Measurements from ENCODE around the gene SUN1. TPM values are rescaled to one million over a fixed set of nuclear protein-coding genes. Genes with fewer than 3 reads are reported as not detected.

SUN1 gene
- total RNA-seq, 2 experiments from 2014 or later = 83.4 to 105 TPM

- H2AFZ ChIP-seq (ENCODE audit: low read length) = no peak overlapping the region
- H3K4me3 ChIP-seq (ENCODE audit: low read depth, low read length, poor library complexity, severe bottlenecking) = no peak overlapping the region
- H3K4me2 ChIP-seq (ENCODE audit: low read length) = no peak overlapping the region
- peaks cover 73% of the 10 kb centered on the region for H3K36me3 ChIP-seq (ENCODE audit: insufficient read depth, low read length)
- POLR2A ChIA-PET = no interaction called here
- no peak overlapping the region for H3K27ac ChIP-seq (ENCODE audit: low read depth, low read length, poor library complexity, severe bottlenecking)
- H4K20me1 ChIP-seq (ENCODE audit: insufficient read depth, low read length) = no peaks in the 10 kb centered on the region
- TF ChIP-seq CTCF (conservative IDR thresholded peaks at IDR 0.05; ENCODE audit: low read length) = no peak
- TF ChIP-seq EZH2phosphoT487 (IDR thresholded peaks at IDR 0.05; ENCODE audit: borderline replicate concordance, low read depth, low read length) = no peak
- no peaks in the 10 kb centered on the region for H3K9me3 ChIP-seq (ENCODE audit: low read length)
- no peak for DNase-seq (ENCODE audit: low spot score)
- BruUV-seq (replicated peaks) = no TSS peak
- no peaks in the 10 kb centered on the region for H3K4me1 ChIP-seq (ENCODE audit: insufficient read depth, low read length, poor library complexity, severe bottlenecking)
- H3K9me2 ChIP-seq (ENCODE audit: insufficient read depth, low read length) = no peaks in the 10 kb centered on the region
- intact Hi-C loops (cut with micrococcal nuclease; ENCODE audit: unreplicated experiment) = no loop called here
- CTCF ChIA-PET (ENCODE audit: unreplicated experiment) = no interaction called here
- H3K79me2 ChIP-seq (ENCODE audit: insufficient read depth, low read depth, low read length) = no peaks in the 10 kb centered on the region
Measured at GRCh38 chr7:862157-862556, 29.9 kb downstream of the SUN1 start.

- peaks cover 78% of the 10 kb centered on the region for H3K36me3 ChIP-seq (ENCODE audit: insufficient read depth, low read length)
- H3K4me3 ChIP-seq (ENCODE audit: low read depth, low read length, poor library complexity, severe bottlenecking) = no peak overlapping the region
- TF ChIP-seq EZH2phosphoT487 (IDR thresholded peaks at IDR 0.05; ENCODE audit: borderline replicate concordance, low read depth, low read length) = no peak
- no peak for TF ChIP-seq CTCF (conservative IDR thresholded peaks at IDR 0.05; ENCODE audit: low read length)
- no peaks in the 10 kb centered on the region for H3K9me2 ChIP-seq (ENCODE audit: insufficient read depth, low read length)
- H4K20me1 ChIP-seq (ENCODE audit: insufficient read depth, low read length) = no peaks in the 10 kb centered on the region
- H3K4me1 ChIP-seq (ENCODE audit: insufficient read depth, low read length, poor library complexity, severe bottlenecking) = no peaks in the 10 kb centered on the region
- H2AFZ ChIP-seq (ENCODE audit: low read length) = no peak overlapping the region
- BruUV-seq (replicated peaks) = no TSS peak
- intact Hi-C loops (cut with micrococcal nuclease; ENCODE audit: unreplicated experiment) = no loop called here
- ChIA-PET POLR2A (no interaction called here), CTCF (ENCODE audit: unreplicated experiment) (interaction anchor here (0.5 kb wide), 1 partner anchor 361 kb away, joined by 5 read pairs; no protein-coding TSS in a partner anchor)
- H3K4me2 ChIP-seq (ENCODE audit: low read length) = no peak overlapping the region
- no peaks in the 10 kb centered on the region for H3K9me3 ChIP-seq (ENCODE audit: low read length)
- DNase-seq (ENCODE audit: low spot score) = no peak
- H3K27ac ChIP-seq (ENCODE audit: low read depth, low read length, poor library complexity, severe bottlenecking) = no peak overlapping the region
- no peaks in the 10 kb centered on the region for H3K79me2 ChIP-seq (ENCODE audit: insufficient read depth, low read depth, low read length)
Measured at GRCh38 chr7:863106-863505, 30.8 kb downstream of the SUN1 start.

GRCh38 chr7:865921-866320 is 33.6 kb downstream of the SUN1 start:
- intact Hi-C loops (cut with micrococcal nuclease; ENCODE audit: unreplicated experiment) = no loop called here
- H3K4me3 ChIP-seq (ENCODE audit: low read depth, low read length, poor library complexity, severe bottlenecking) = no peak overlapping the region
- TF ChIP-seq CTCF (conservative IDR thresholded peaks at IDR 0.05; ENCODE audit: low read length) (no peak), EZH2phosphoT487 (IDR thresholded peaks at IDR 0.05; ENCODE audit: borderline replicate concordance, low read depth, low read length) (no peak)
- ChIA-PET POLR2A (interaction anchor here (0.9 kb wide), 1 partner anchor 18 kb away, joined by 3 read pairs; no protein-coding TSS in a partner anchor), CTCF (ENCODE audit: unreplicated experiment) (no interaction called here)
- H3K36me3 ChIP-seq (ENCODE audit: insufficient read depth, low read length) = peaks cover 67% of the 10 kb centered on the region
- no peaks in the 10 kb centered on the region for H3K9me3 ChIP-seq (ENCODE audit: low read length)
- no peak overlapping the region for H3K4me2 ChIP-seq (ENCODE audit: low read length)
- BruUV-seq (replicated peaks) = no TSS peak
- no peak for DNase-seq (ENCODE audit: low spot score)
- H4K20me1 ChIP-seq (ENCODE audit: insufficient read depth, low read length) = no peaks in the 10 kb centered on the region
- H3K27ac ChIP-seq (ENCODE audit: low read depth, low read length, poor library complexity, severe bottlenecking) = no peak overlapping the region
- H2AFZ ChIP-seq (ENCODE audit: low read length) = no peak overlapping the region
- H3K4me1 ChIP-seq (ENCODE audit: insufficient read depth, low read length, poor library complexity, severe bottlenecking) = no peaks in the 10 kb centered on the region
- H3K9me2 ChIP-seq (ENCODE audit: insufficient read depth, low read length) = no peaks in the 10 kb centered on the region
- no peaks in the 10 kb centered on the region for H3K79me2 ChIP-seq (ENCODE audit: insufficient read depth, low read depth, low read length)
